WTC11 (cell line): ENCODE data around the gene OR4D2. TPM values are rescaled to one million over a fixed set of nuclear protein-coding genes. Genes with fewer than 3 reads are reported as not detected.

Source experiments
- ATAC-seq: fragments of 200-7000 bp; cut with Tn5 transposase; 2 replicates; pipeline ENCODE4 v1.10.0; 2021; ENCODE audit warnings: mild to moderate bottlenecking, moderate library complexity
- CTCF ChIA-PET: fragments of 300-600 bp; sonication (Branson Sonifier 250); formaldehyde crosslinking; loops from one replicate; lab custom pipeline; 2021; ENCODE audit warnings: antibody characterized with exemption; lab: Charles Lee
- POLR2A ChIA-PET: fragments of 350-600 bp; sonication (Branson Sonifier 250); formaldehyde crosslinking; loops from one replicate; lab custom pipeline; 2021; ENCODE audit warnings: antibody characterized with exemption; lab: Charles Lee
- DNase-seq: peaks from one replicate; pipeline ENCODE4 v3.0.0; 2021; ENCODE audit warnings: low spot score
- H3K27ac Mint-ChIP-seq: 2 replicates; pipeline ENCODE4 v1.8.0; 2021; ENCODE audit warnings: mixed read lengths
- H3K27me3 Mint-ChIP-seq: 2 replicates; pipeline ENCODE4 v1.8.0; 2021; ENCODE audit warnings: low read depth, mild to moderate bottlenecking, moderate library complexity, mixed read lengths
- H3K36me3 Mint-ChIP-seq: 2 replicates; pipeline ENCODE4 v1.8.0; 2021; ENCODE audit warnings: mixed read lengths
- H3K4me1 Mint-ChIP-seq: 2 replicates; pipeline ENCODE4 v1.8.0; 2022; ENCODE audit warnings: mixed read lengths
- H3K4me3 Mint-ChIP-seq: 2 replicates; pipeline ENCODE4 v1.8.0; 2021; ENCODE audit warnings: mild to moderate bottlenecking, moderate library complexity, mixed read lengths
- H3K9me3 Mint-ChIP-seq: 2 replicates; pipeline ENCODE4 v1.8.0; 2021; ENCODE audit warnings: mixed read lengths
- ELF4 ChIP-seq: sonication (generic); formaldehyde crosslinking; IDR thresholded peaks from 2 replicates; pipeline ENCODE4 v1.8.1; 2022; ENCODE audit warnings: low read depth, mild to moderate bottlenecking, moderate library complexity, missing genetic modification reagents
- JUN ChIP-seq: sonication (generic); formaldehyde crosslinking; IDR thresholded peaks from 2 replicates; pipeline ENCODE4 v1.8.0; 2023; ENCODE audit warnings: mild to moderate bottlenecking, missing genetic modification reagents
- PREB ChIP-seq: sonication (generic); formaldehyde crosslinking; IDR thresholded peaks from 2 replicates; pipeline ENCODE4 v1.8.1; 2022; ENCODE audit warnings: mild to moderate bottlenecking, missing genetic modification reagents, moderate library complexity, borderline replicate concordance
- RELA ChIP-seq: sonication (generic); formaldehyde crosslinking; IDR thresholded peaks from 2 replicates; pipeline ENCODE4 v1.8.1; 2022; ENCODE audit warnings: missing genetic modification reagents, mild to moderate bottlenecking, borderline replicate concordance
- SOX15 ChIP-seq: fragments of 250-450 bp; sonication (Bioruptor Pico); IDR thresholded peaks from 2 replicates; pipeline ENCODE4 v1.9.0; 2021; ENCODE audit warnings: mild to moderate bottlenecking
- SP1 ChIP-seq: sonication (generic); formaldehyde crosslinking; conservative IDR thresholded peaks from 2 replicates; pipeline ENCODE4 v1.8.1; 2022; ENCODE audit warnings: missing genetic modification reagents
- STAT6 ChIP-seq: sonication (generic); formaldehyde crosslinking; conservative IDR thresholded peaks from 2 replicates; pipeline ENCODE4 v1.8.1; 2023; ENCODE audit warnings: mild to moderate bottlenecking, low read depth, missing genetic modification reagents, moderate library complexity
- TP53 ChIP-seq: sonication (generic); formaldehyde crosslinking; IDR thresholded peaks from 2 replicates; pipeline ENCODE4 v1.8.1; 2023; ENCODE audit warnings: mild to moderate bottlenecking, missing genetic modification reagents
- ZNF263 ChIP-seq: sonication (generic); formaldehyde crosslinking; IDR thresholded peaks from 2 replicates; pipeline ENCODE4 v1.8.1; 2022; ENCODE audit warnings: low read depth, mild to moderate bottlenecking, moderate library complexity, missing genetic modification reagents
- ZNF396 ChIP-seq: fragments of 250-450 bp; sonication (Bioruptor Pico); IDR thresholded peaks from 2 replicates; pipeline ENCODE4 v1.8.0; 2021; ENCODE audit warnings: mild to moderate bottlenecking, moderate library complexity, borderline replicate concordance
- ZNF416 ChIP-seq: fragments of 250-450 bp; sonication (Bioruptor Pico); IDR thresholded peaks from 2 replicates; pipeline ENCODE4 v1.9.0; 2021; ENCODE audit warnings: mild to moderate bottlenecking, inconsistent platforms
- total RNA-seq: library from RNA; stranded (reverse); gene quantifications from 3 replicates; pipeline ENCODE4 v1.2.3, GENCODE V29; 2021
- TF ChIP-seq, protein P1 (sequence below): sonication (generic); formaldehyde crosslinking; IDR thresholded peaks from 2 replicates; pipeline ENCODE4 v1.8.0; 2022; ENCODE audit warnings: missing genetic modification reagents
- TF ChIP-seq, protein P2 (sequence below): sonication (generic); formaldehyde crosslinking; IDR thresholded peaks from 2 replicates; pipeline ENCODE4 v1.8.0; 2023; ENCODE audit warnings: mild to moderate bottlenecking, missing genetic modification reagents
- TF ChIP-seq, protein P3 (sequence below): sonication (generic); formaldehyde crosslinking; IDR thresholded peaks from 2 replicates; pipeline ENCODE4 v1.8.1; 2023; ENCODE audit warnings: mild to moderate bottlenecking, missing genetic modification reagents, moderate library complexity
- TF ChIP-seq, protein P4 (sequence below): fragments of 200-600 bp; IDR thresholded peaks from 2 replicates; pipeline ENCODE4 v1.8.0; 2022; ENCODE audit warnings: antibody characterized with exemption

Gene OR4D2
- total RNA-seq, 1 experiment from 2014 or later: not detected

- peaks cover 5% of the 10 kb centered on the region for H3K36me3 Mint-ChIP-seq
- CTCF ChIA-PET: interaction anchor here (1.2 to 2.5 kb wide), 4 partner anchors 14 to 202 kb away, joined by 3 to 15 read pairs (median 5); partner anchors contain the start of gene RNF43
- H3K4me3 Mint-ChIP-seq: no peak overlapping the region
- POLR2A ChIA-PET: no interaction called here
- H3K4me1 Mint-ChIP-seq: peaks cover 9% of the 10 kb centered on the region
- H3K27ac Mint-ChIP-seq: no peak overlapping the region
- no peak for ATAC-seq
- H3K9me3 Mint-ChIP-seq: no peaks in the 10 kb centered on the region
- DNase-seq: no peak
- peaks cover 9% of the 10 kb centered on the region for H3K27me3 Mint-ChIP-seq
- TF ChIP-seq ELF4 (CRISPR knock-in tag): no peak
- no peak for TF ChIP-seq JUN (CRISPR knock-in tag)
- no peak for TF ChIP-seq PREB
Measured at GRCh38 chr17:58215685-58216084, 48.9 kb downstream of the OR4D2 start.

DNA sequence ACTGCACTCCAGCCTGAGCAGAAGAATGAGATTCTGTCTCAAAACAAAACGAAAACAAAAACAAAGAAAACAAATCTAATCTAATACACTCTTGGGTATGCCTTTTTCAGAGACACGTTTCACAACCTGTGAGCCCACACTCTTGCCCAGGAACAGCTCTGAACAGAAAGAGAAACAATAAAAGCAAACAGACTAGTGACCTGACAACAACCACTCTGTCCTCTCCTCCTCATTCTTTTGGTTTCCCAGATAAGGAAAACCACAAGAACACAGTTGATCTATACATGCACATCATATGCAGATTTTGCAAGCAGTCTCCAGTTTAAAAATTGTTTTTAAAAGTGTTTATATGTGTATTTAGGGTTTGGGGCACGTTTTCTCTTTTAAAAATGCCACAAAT, 51.0 kb downstream of the OR4D2 start:
- Mint-ChIP-seq H3K9me3 (no peaks in the 10 kb centered on the region), H3K4me3 (peak overlapping the region; percentile 93), H3K36me3 (no peaks in the 10 kb centered on the region; the same call in 1 of the 2 replicates), H3K27ac (no peak overlapping the region), H3K4me1 (peaks cover 9% of the 10 kb centered on the region), H3K27me3 (peaks cover 25% of the 10 kb centered on the region)
- DNase-seq (no peak), ATAC-seq (no peak)
- TF ChIP-seq ZNF396 (CRISPR knock-in tag) (no peak), RELA (no peak), ZNF263 (CRISPR knock-in tag) (no peak), SOX15 (CRISPR knock-in tag) (no peak), TP53 (CRISPR knock-in tag) (no peak), ZNF416 (CRISPR knock-in tag) (no peak), STAT6 (CRISPR knock-in tag) (no peak), SP1 (no peak), PREB (no peak)
- TF ChIP-seq, protein P1, sequence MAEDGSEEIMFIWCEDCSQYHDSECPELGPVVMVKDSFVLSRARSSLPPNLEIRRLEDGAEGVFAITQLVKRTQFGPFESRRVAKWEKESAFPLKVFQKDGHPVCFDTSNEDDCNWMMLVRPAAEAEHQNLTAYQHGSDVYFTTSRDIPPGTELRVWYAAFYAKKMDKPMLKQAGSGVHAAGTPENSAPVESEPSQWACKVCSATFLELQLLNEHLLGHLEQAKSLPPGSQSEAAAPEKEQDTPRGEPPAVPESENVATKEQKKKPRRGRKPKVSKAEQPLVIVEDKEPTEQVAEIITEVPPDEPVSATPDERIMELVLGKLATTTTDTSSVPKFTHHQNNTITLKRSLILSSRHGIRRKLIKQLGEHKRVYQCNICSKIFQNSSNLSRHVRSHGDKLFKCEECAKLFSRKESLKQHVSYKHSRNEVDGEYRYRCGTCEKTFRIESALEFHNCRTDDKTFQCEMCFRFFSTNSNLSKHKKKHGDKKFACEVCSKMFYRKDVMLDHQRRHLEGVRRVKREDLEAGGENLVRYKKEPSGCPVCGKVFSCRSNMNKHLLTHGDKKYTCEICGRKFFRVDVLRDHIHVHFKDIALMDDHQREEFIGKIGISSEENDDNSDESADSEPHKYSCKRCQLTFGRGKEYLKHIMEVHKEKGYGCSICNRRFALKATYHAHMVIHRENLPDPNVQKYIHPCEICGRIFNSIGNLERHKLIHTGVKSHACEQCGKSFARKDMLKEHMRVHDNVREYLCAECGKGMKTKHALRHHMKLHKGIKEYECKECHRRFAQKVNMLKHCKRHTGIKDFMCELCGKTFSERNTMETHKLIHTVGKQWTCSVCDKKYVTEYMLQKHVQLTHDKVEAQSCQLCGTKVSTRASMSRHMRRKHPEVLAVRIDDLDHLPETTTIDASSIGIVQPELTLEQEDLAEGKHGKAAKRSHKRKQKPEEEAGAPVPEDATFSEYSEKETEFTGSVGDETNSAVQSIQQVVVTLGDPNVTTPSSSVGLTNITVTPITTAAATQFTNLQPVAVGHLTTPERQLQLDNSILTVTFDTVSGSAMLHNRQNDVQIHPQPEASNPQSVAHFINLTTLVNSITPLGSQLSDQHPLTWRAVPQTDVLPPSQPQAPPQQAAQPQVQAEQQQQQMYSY (CRISPR knock-in tag): no peak
- TF ChIP-seq, protein P2, sequence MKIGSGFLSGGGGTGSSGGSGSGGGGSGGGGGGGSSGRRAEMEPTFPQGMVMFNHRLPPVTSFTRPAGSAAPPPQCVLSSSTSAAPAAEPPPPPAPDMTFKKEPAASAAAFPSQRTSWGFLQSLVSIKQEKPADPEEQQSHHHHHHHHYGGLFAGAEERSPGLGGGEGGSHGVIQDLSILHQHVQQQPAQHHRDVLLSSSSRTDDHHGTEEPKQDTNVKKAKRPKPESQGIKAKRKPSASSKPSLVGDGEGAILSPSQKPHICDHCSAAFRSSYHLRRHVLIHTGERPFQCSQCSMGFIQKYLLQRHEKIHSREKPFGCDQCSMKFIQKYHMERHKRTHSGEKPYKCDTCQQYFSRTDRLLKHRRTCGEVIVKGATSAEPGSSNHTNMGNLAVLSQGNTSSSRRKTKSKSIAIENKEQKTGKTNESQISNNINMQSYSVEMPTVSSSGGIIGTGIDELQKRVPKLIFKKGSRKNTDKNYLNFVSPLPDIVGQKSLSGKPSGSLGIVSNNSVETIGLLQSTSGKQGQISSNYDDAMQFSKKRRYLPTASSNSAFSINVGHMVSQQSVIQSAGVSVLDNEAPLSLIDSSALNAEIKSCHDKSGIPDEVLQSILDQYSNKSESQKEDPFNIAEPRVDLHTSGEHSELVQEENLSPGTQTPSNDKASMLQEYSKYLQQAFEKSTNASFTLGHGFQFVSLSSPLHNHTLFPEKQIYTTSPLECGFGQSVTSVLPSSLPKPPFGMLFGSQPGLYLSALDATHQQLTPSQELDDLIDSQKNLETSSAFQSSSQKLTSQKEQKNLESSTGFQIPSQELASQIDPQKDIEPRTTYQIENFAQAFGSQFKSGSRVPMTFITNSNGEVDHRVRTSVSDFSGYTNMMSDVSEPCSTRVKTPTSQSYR (CRISPR knock-in tag): no peak
- TF ChIP-seq, protein P3, sequence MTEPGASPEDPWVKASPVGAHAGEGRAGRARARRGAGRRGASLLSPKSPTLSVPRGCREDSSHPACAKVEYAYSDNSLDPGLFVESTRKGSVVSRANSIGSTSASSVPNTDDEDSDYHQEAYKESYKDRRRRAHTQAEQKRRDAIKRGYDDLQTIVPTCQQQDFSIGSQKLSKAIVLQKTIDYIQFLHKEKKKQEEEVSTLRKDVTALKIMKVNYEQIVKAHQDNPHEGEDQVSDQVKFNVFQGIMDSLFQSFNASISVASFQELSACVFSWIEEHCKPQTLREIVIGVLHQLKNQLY (CRISPR knock-in tag): no peak
- TF ChIP-seq, protein P4, sequence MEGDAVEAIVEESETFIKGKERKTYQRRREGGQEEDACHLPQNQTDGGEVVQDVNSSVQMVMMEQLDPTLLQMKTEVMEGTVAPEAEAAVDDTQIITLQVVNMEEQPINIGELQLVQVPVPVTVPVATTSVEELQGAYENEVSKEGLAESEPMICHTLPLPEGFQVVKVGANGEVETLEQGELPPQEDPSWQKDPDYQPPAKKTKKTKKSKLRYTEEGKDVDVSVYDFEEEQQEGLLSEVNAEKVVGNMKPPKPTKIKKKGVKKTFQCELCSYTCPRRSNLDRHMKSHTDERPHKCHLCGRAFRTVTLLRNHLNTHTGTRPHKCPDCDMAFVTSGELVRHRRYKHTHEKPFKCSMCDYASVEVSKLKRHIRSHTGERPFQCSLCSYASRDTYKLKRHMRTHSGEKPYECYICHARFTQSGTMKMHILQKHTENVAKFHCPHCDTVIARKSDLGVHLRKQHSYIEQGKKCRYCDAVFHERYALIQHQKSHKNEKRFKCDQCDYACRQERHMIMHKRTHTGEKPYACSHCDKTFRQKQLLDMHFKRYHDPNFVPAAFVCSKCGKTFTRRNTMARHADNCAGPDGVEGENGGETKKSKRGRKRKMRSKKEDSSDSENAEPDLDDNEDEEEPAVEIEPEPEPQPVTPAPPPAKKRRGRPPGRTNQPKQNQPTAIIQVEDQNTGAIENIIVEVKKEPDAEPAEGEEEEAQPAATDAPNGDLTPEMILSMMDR: no peak
- CTCF ChIA-PET: interaction anchor here (0.6 to 3.0 kb wide), 3 partner anchors 17 to 190 kb away, joined by 3 to 29 read pairs (median 3); no protein-coding TSS in a partner anchor
- POLR2A ChIA-PET: no interaction called here
